ENCODE measurements around the gene GARS1.

The GARS1 gene

DNA sequence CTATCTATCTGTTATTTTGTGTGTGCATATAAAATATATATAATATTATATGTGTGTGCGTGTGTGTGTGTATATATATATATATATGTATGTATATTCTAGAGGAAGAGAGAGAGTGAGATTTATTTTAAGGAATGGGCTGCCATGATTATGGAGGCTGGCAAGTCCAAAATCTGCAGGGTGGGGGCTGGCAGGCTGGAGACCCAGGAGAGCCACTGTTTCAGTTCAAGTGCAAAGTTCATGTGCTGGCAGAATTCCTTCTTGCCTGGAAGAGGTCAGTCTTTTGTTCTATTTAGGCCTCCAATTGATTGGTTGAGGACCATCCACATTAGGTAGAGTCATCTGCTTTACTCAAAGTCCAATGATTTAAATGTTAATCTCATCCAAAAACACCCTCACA is 42.3 kb upstream of the GARS1 start:
- Mint-ChIP-seq H3K36me3 (ENCODE audit: low read depth) (peaks cover 8% of the 10 kb centered on the region), H3K27ac (no peak overlapping the region), H3K27me3 (ENCODE audit: low read depth) (no peaks in the 10 kb centered on the region), H3K9me3 (no peaks in the 10 kb centered on the region), H3K4me3 (no peak overlapping the region), H3K4me1 (peaks cover 12% of the 10 kb centered on the region)
- TF ChIP-seq CTCF (IDR thresholded peaks at IDR 0.05; ENCODE audit: unreplicated experiment in 3 of 3) = no peak

DNA sequence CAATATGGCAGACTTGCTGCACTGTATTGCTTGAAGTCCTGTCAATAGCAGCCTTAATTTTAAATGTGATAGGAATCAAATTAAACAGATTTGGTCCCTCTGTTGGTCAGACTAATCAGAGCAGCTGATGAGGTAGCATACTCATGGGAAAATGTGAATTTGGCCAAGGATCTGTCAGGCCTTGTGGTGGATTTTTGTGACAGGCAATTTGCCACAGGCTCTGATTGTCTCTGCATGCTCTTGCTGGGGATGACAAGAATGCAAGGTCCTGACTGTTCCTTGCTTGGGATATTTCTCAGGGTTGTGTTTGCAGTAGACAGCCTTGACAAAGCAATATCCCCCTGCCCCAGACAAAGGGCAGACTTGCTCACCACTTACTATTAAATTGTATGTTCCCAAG is 41.5 kb upstream of the GARS1 start:
- H3K36me3 Mint-ChIP-seq (ENCODE audit: low read depth) = peaks cover 8% of the 10 kb centered on the region
- H3K27ac Mint-ChIP-seq = no peak overlapping the region
- H3K9me3 Mint-ChIP-seq = no peaks in the 10 kb centered on the region
- no peak overlapping the region for H3K4me3 Mint-ChIP-seq
- peaks cover 12% of the 10 kb centered on the region for H3K4me1 Mint-ChIP-seq
- no peak for TF ChIP-seq CTCF (IDR thresholded peaks at IDR 0.05; ENCODE audit: unreplicated experiment in 3 of 3)
- H3K27me3 Mint-ChIP-seq (ENCODE audit: low read depth) = no peaks in the 10 kb centered on the region

GRCh38 chr7:30553546-30553945 is 41.1 kb upstream of the GARS1 start:
- Mint-ChIP-seq H3K27me3 (ENCODE audit: low read depth) (no peaks in the 10 kb centered on the region), H3K9me3 (no peaks in the 10 kb centered on the region), H3K36me3 (ENCODE audit: low read depth) (peaks cover 8% of the 10 kb centered on the region), H3K27ac (no peak overlapping the region), H3K4me3 (no peak overlapping the region), H3K4me1 (peaks cover 12% of the 10 kb centered on the region)
- no peak for TF ChIP-seq CTCF (IDR thresholded peaks at IDR 0.05; ENCODE audit: unreplicated experiment in 3 of 3)

DNA sequence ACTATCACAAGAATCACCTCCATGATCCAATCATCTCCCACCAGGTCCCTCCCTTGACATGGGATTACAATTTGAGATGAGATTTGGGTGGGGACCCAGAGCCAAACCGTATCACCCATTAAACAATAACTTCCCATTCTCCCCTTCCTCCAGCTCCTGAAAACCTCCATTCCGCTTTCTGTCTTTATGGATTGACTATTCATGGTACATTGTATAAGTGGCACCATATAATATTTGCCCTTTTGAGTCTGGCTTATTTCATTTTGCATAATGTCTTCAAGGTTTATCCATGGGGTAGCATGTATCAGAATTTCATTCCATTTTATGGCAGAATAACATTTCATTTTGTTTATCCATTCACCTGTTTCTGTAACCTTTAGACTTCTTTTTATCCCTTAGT is 39.2 kb upstream of the GARS1 start:
- Mint-ChIP-seq H3K9me3 (no peaks in the 10 kb centered on the region), H3K4me1 (peaks cover 8% of the 10 kb centered on the region), H3K4me3 (no peak overlapping the region), H3K36me3 (ENCODE audit: low read depth) (peaks cover 2% of the 10 kb centered on the region), H3K27ac (no peak overlapping the region), H3K27me3 (ENCODE audit: low read depth) (no peaks in the 10 kb centered on the region)
- TF ChIP-seq CTCF (IDR thresholded peaks at IDR 0.05; ENCODE audit: unreplicated experiment in 3 of 3) = no peak

GRCh38 chr7:30556840-30557239 is 37.8 kb upstream of the GARS1 start:
- Mint-ChIP-seq H3K4me3 (no peak overlapping the region), H3K36me3 (ENCODE audit: low read depth) (peaks cover 3% of the 10 kb centered on the region), H3K27ac (no peak overlapping the region)

More at GRCh38 chr7:30556840-30557239, 37.8 kb upstream of the GARS1 start:
- TF ChIP-seq CTCF (IDR thresholded peaks at IDR 0.05; ENCODE audit: unreplicated experiment in 3 of 3) = no peak
- Mint-ChIP-seq H3K27me3 (ENCODE audit: low read depth) (no peaks in the 10 kb centered on the region), H3K4me1 (no peaks in the 10 kb centered on the region), H3K9me3 (no peaks in the 10 kb centered on the region)

All from nephron (organoid).